Measurements from ENCODE around the gene MISFA. TPM values are rescaled to one million over a fixed set of nuclear protein-coding genes. Genes with fewer than 3 reads are reported as not detected.

Gene MISFA
- total and polyA plus RNA-seq, 2 experiments from 2014 or later = 3.6 to 6.1 TPM

DNA sequence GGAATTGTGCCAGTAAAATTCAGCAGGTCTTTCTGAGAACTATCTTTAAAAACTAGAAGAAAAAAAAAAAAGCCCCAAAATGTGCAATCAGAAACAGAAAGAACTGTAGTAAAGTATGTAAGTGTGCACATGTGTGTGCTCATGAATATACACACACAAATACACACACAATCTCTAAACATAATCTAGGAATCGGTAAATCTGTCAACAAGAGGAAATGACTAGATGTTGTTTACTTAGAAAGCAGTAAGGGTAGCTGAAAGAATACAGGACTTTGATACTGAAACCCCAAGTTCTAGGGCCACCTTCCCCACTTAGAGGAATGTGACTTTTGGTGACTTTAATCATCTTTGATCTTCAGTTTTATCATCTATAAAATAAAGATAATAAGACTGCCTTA lies 24.2 kb upstream of the MISFA start:
- Histone ChIP-seq H3K4me3 (no peak overlapping the region), H3K27me3 (no peaks in the 10 kb centered on the region), H3K4me1 (ENCODE audit: low read depth) (no peaks in the 10 kb centered on the region), H3K27ac (no peak overlapping the region), H3K9me3 (ENCODE audit: low read depth) (no peaks in the 10 kb centered on the region), H3K36me3 (peaks cover 10% of the 10 kb centered on the region)
- no peak for DNase-seq (ENCODE audit: low read depth in 1 of 2, low spot score in 1 of 2)
- TF ChIP-seq, protein P1, sequence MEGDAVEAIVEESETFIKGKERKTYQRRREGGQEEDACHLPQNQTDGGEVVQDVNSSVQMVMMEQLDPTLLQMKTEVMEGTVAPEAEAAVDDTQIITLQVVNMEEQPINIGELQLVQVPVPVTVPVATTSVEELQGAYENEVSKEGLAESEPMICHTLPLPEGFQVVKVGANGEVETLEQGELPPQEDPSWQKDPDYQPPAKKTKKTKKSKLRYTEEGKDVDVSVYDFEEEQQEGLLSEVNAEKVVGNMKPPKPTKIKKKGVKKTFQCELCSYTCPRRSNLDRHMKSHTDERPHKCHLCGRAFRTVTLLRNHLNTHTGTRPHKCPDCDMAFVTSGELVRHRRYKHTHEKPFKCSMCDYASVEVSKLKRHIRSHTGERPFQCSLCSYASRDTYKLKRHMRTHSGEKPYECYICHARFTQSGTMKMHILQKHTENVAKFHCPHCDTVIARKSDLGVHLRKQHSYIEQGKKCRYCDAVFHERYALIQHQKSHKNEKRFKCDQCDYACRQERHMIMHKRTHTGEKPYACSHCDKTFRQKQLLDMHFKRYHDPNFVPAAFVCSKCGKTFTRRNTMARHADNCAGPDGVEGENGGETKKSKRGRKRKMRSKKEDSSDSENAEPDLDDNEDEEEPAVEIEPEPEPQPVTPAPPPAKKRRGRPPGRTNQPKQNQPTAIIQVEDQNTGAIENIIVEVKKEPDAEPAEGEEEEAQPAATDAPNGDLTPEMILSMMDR (IDR thresholded peaks at IDR 0.05; ENCODE audit: low read depth, low read length) = no peak

DNA sequence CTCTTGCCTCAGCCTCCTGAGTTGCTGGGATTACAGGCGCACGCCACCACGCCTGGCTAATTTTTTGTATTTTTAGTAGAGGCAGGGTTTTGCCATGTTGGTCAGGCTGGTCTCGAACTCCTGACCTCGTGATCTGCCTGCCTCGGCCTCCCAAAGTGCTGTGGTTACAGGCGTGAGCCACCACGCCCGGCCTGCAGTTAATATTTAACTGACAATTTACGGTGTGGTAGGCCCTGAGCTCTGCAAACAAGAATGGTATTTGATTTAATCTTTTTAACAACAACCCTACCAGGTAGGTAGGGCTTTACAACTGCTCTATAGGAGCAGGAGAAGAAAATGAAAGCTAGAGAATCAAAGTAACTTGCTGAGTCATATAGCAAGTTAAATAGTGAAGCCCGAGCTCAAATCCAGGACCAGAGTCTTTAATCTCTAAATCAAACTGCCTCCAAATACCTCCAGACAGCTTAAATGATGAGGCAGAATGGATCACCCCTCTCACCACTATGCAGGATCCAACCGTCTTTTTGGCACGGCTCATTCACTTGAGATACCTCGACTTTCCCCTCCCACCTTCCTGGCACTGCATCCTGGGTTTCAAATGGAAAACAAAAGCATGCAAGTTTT lies 20.5 kb upstream of the MISFA start:
- Histone ChIP-seq H3K4me1 (ENCODE audit: low read depth) (no peaks in the 10 kb centered on the region), H3K27me3 (no peaks in the 10 kb centered on the region), H3K27ac (no peak overlapping the region), H3K36me3 (peaks cover 7% of the 10 kb centered on the region), H3K4me3 (no peak overlapping the region), H3K9me3 (ENCODE audit: low read depth) (no peaks in the 10 kb centered on the region)
- DNase-seq (ENCODE audit: low read depth in 1 of 2, low spot score in 1 of 2) = no peak
- TF ChIP-seq, protein P1 (IDR thresholded peaks at IDR 0.05; ENCODE audit: low read depth, low read length) = no peak

DNA sequence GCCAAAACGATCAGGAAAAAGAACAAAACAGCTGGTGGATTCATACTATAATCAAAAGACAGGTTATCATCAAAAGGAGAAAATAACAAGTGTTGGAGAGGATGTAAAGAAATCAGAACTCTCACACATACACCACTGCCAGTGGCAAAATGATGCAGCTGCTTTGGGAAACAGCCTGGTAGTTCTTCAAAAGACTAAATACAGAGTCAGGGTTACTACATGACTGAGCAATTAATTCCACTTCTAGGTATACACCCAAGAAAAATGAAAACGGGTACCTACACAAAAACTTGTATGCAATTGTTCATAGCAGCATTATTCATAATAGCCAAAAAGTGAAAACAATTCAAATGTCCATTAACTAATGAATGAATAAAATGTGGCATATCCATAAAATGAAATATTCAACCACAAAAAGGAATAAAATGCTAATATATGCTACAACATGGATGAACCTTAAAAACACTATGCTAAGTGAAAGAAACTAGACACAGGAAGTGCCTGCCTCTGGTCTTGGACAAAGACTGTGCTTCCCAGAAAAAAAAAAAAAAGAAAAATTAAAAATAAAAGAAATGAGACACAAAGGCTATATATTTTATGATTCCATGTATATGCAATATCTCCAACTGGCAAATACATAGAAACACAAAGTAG lies 19.3 kb upstream of the MISFA start:
- Histone ChIP-seq H3K27me3 (no peaks in the 10 kb centered on the region), H3K9me3 (ENCODE audit: low read depth) (no peaks in the 10 kb centered on the region), H3K27ac (no peak overlapping the region), H3K36me3 (peaks cover 2% of the 10 kb centered on the region), H3K4me1 (ENCODE audit: low read depth) (no peaks in the 10 kb centered on the region), H3K4me3 (no peak overlapping the region)
- DNase-seq (ENCODE audit: low read depth in 1 of 2, low spot score in 1 of 2) = no peak
- TF ChIP-seq, protein P1 (IDR thresholded peaks at IDR 0.05; ENCODE audit: low read depth, low read length) = no peak

DNA sequence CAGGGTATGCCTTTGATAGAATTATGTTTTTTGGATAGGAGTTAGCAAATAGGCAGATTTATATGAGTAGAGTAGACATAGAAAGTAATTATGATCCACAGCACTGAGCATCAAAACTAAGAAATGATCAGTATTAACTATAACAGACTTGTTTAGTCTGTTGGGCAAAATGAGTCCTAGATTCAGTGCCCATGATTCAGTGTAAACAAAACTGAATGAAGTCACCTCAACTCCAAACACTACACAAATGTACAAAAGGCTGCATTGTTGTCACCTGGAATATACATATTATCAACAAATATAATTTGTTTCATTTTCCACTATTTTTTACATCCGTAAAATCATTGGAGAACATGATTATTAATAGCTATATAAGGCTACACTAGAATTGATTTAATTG lies 17.8 kb upstream of the MISFA start:
- H3K36me3 ChIP-seq = no peaks in the 10 kb centered on the region
- H3K4me3 ChIP-seq = no peak overlapping the region
- no peak overlapping the region for H3K27ac ChIP-seq
- no peaks in the 10 kb centered on the region for H3K27me3 ChIP-seq
- no peaks in the 10 kb centered on the region for H3K4me1 ChIP-seq (ENCODE audit: low read depth)
- TF ChIP-seq, protein P1 (IDR thresholded peaks at IDR 0.05; ENCODE audit: low read depth, low read length) = no peak
- H3K9me3 ChIP-seq (ENCODE audit: low read depth) = no peaks in the 10 kb centered on the region
- DNase-seq (ENCODE audit: low read depth in 1 of 2, low spot score in 1 of 2) = no peak

DNA sequence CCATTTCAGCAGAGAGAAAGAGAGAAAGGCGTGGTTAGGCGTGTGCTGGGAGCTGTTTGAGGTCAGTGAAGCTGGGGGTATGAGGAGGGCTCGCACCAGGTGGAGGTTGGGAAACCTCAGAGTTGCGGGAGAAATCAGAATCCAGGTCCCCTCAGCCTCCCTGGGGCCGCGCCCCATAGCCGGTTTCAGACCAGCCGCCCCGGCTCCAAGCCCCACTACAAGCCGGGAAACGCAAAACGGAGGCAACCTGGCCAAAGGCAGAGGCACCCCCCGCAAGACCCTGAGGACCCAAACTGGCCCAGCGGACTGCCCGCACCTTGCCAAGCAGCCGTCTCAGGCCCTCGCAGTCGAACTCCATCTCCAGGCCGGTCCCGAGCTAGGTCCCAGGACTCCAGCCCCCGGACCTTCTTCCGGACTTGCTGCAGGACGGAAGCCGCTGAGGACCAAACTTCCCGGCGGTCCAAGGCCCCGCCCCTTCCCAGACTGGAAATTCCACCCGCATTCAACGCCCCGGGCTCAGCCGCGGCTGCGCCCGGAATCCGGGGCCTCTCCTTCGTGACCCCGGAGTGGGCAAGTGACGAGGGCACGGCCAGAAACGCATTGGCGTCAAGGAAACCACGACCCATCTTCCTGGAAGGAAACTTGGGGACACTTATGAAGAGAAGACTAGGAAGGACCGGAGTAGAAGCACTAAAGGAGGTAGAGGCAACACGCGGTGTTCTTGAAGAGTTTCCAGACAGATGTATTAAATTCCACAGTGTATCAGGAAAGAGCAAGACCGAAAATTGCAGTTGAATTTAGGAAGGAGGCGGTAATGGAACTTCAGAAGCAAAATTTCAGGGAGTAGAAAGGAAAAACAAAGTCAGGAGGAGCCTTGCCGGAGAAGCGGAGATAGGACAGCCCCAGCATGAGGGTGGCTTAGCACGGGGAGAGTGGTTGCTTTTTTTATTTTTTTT lies 11.0 kb upstream of the MISFA start, which contains the start of gene UEVLD:
Gene UEVLD (minus strand): TSS at position 438 of the 956 bp plus-strand sequence. CDS start 80 bp downstream, at position 358.
- no peaks in the 10 kb centered on the region for H3K9me3 ChIP-seq (ENCODE audit: low read depth)
- no peaks in the 10 kb centered on the region for H3K27me3 ChIP-seq
- TF ChIP-seq, protein P1 (IDR thresholded peaks at IDR 0.05; ENCODE audit: low read depth, low read length) = no peak
- H3K4me1 ChIP-seq (ENCODE audit: low read depth) = peaks cover 6% of the 10 kb centered on the region
- H3K4me3 ChIP-seq = peak within 1 kb of the TSS; percentile 83
- DNase-seq (ENCODE audit: low read depth in 1 of 2, low spot score in 1 of 2) = peak; percentile 93
- peak within 1 kb of the TSS; percentile 76 for H3K27ac ChIP-seq
- no peaks in the 10 kb centered on the region for H3K36me3 ChIP-seq
